Measurements from ENCODE around the gene UGT2B11. TPM values are rescaled to one million over a fixed set of nuclear protein-coding genes. Genes with fewer than 3 reads are reported as not detected.
"Not testable (repeated sequence)": the region's sequence is repeated elsewhere in the genome, so short reads cannot be mapped to it uniquely, and the experiment has no call there.

UGT2B11 gene
- total RNA-seq, 1 donor from 2014 or later, result not detected

- DNase-seq (ENCODE audit: low read depth, low spot score), result not testable (repeated sequence)
These were observed 44.1 kb downstream of the UGT2B11 start for GRCh38 chr4:69170233-69171134.

DNA sequence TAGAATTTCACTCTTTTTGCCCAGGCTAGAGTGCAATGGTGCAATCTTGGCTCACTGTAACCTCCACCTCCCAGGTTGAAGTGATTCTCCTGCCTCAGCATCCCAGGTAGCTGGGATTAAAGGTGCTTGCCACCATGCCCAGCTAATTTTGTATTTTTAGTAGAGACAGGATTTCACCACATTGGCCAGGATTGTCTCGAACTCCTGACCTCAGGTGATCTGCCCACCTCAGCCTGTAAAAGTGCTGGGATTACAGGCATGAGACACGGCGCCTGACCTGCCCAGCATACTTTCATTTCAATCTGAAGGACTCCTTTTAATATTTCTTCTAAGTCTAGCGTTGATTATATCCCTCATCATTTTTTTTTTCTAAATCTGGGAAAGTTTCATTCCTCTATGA lies 45.4 kb downstream of the UGT2B11 start:
- DNase-seq (ENCODE audit: low read depth, low spot score), result not testable (repeated sequence)

GRCh38 chr4:69167300-69167699 lies 47.2 kb downstream of the UGT2B11 start:
- DNase-seq (ENCODE audit: low read depth, low spot score), result no peak

- not testable (repeated sequence) for DNase-seq (ENCODE audit: low read depth, low spot score)
These were observed 48.2 kb downstream of the UGT2B11 start for GRCh38 chr4:69166376-69166775.

DNA sequence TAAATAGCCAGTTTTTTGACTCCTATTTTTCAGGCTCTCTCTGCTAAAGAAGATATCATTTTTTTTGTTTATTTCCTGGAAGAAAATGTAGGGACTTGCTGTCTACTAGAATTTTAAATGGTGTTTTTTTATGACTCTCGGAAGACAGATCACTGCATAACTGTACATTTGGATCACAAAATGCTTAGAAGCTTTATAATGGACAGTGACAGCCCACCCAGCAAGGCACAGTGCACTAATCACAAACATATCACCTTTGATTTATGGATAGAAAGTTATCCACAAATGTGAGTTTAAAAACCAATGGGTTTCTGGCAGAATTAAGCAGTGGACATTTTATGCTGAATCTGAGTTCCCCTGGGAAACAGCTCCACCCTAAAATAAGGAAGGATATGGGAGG lies 48.8 kb downstream of the UGT2B11 start:
- DNase-seq (ENCODE audit: low read depth, low spot score), result not testable (repeated sequence)

DNA sequence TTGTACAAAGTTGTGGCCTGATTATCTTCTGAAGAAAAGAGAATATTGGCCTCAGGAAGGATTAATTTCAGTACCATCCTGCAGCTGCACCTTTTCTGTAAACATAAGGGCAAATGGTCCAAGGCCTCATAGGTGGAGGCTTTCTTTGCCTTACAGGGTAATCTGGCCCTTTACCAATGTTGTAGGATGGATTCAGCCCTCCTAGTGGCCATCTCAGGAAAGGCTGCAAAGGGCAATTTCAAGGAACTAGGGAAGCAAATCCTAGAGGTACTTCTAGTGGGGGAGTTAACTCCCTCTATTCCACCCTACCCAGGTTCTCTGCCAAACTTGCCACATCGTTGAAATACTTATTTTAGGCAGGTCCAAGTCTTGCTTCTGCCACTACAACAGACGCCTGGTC lies 57.6 kb downstream of the UGT2B11 start:
- DNase-seq (ENCODE audit: low read depth, low spot score), result no peak

- DNase-seq (ENCODE audit: low read depth, low spot score), result no peak
These were observed 60.5 kb downstream of the UGT2B11 start for GRCh38 chr4:69154021-69154420.

Other genes starting within 250 kb of the UGT2B11 start
- gene UGT2B7, start 118.3 kb downstream of the UGT2B11 start, total RNA-seq, result 0.07 TPM in 1 of 2 replicates, not detected in the other
- gene UGT2B28, start 65.7 kb upstream of the UGT2B11 start, total RNA-seq, result not detected in 2 replicates